Measurements from ENCODE around the gene MSH6.

The MSH6 gene
- total RNA-seq = 78.9 to 113 reads per million in 2 donors

DNA sequence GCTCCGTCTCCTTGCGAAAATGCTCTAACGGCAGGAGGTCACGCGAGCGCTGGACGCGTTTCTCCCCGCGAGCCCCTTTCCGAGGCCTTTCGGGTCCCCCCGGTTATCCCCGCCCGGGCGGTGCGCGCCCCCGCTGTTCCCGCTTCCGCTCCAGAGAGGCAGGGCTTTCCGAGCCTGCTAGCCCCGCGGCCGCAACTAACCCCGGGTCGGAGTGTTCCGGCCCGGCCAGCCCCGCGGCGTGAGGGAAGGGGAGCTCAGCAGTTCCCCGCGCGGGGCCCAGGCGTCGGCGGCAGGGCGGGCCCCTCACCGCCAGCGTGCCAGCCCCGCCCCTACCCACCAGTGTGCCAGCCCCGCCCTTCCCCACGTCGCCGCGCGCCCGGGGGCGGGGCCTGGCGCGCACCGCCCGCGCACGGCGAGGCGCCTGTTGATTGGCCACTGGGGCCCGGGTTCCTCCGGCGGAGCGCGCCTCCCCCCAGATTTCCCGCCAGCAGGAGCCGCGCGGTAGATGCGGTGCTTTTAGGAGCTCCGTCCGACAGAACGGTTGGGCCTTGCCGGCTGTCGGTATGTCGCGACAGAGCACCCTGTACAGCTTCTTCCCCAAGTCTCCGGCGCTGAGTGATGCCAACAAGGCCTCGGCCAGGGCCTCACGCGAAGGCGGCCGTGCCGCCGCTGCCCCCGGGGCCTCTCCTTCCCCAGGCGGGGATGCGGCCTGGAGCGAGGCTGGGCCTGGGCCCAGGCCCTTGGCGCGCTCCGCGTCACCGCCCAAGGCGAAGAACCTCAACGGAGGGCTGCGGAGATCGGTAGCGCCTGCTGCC lies at the start of gene MSH6:
Gene MSH6, plus strand, starts transcription at position 475 of the 815 bp plus-strand sequence. Its CDS starts 89 bp downstream, at position 564.
- DNase-seq = peak; percentile 83

DNA sequence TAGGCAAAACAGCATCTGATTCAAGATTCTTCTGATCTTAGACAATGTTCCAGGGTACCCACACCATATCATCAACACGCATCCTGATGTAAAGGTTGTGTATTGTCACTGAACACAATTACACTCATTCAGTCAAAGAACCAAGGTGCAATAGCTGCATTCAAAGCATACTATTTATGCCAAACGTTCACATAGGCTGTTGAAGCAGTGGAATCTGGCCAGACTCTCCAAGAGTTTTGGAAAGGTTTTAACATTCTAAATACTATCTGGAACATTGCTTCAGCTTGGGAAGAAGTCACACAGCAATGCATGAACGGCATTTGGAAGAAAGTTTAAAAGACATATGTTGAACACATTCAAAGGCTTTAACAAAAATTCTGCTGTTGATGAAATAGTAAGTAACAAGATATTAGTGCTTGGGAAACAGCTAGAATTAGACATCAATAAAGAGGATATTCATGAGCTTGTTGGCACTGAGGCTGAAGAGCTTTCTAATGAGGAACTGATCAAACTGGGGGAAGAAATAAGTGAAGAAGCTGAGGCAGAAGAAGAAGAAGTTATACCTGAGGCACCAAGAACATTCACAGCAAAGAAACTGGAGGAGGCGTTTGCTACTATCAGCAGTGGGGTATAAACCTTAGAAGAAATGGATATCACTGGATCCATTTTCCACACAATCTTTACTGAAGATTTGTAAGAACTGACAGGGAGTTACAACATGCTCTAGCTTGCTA lies 47.6 kb upstream of the MSH6 start:
- DNase-seq = no peak

- no peak for DNase-seq
Measured at GRCh38 chr2:47735912-47736311, 47.0 kb upstream of the MSH6 start.

- no peak for DNase-seq
Measured at GRCh38 chr2:47737191-47737975, 45.6 kb upstream of the MSH6 start.

GRCh38 chr2:47738331-47738730 lies 44.6 kb upstream of the MSH6 start:
- no peak for DNase-seq

DNA sequence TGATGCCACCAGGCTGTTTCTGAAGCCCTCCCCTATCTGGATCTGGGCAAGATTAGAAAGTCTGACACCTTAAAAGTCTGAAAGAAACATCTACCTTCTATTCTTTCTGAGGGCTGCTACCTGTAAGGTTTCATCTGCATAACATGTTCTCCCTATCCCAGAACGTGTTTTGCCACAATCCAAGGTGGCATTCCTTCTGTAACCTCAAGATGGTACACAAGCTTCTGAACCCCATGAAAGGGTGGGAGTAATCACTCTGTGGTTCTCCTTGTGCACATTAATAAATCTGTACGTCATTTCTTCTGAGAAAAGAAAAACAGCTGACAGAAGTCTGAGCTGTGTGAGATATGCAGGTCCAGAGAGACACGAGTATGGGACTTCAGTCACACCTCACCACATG lies 41.8 kb upstream of the MSH6 start:
- no peak for DNase-seq

DNA sequence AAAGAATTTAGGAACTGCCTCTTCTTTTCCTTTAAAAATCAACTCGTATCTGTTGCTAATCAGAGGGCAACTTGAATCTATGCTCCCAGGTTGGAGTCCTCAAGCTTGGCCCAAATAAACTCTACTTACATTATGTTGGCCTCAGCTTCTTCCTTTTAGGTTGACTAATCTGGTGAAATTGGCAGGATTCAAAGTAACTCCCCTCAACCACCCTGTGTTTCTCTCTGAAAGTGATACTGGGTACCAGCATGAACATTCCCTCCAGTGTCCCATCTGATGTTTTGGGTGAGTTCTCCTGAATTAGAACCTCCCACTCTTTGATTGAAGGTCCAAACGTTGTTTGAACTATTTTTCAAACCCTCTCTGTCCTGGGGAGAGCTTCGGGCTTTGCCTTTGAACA lies 41.3 kb upstream of the MSH6 start:
- DNase-seq = no peak

GRCh38 chr2:47744074-47744473 lies 38.9 kb upstream of the MSH6 start:
- no peak for DNase-seq

DNA sequence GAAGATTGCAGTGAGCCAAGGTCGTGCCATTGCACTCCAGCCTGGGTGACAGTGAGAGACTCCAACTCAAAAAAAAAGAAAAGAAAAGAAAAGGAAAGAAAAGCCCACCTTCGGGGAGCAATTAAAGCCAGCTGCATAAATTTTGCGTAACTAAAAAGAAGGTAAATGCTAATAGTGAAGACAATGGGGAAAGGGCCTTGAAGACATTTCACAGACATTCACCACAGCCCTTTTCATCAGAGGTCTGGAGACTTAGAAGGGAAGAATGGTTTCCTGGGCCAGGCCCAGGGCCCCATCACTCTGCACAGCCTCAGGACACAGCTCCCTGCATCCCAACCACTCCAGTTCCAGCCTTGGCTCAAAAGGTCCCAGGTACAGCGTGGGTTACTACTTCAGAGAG lies 35.1 kb upstream of the MSH6 start:
- no peak for DNase-seq

- DNase-seq = no peak
Measured at GRCh38 chr2:47751856-47752414, 31.0 kb upstream of the MSH6 start.

DNA sequence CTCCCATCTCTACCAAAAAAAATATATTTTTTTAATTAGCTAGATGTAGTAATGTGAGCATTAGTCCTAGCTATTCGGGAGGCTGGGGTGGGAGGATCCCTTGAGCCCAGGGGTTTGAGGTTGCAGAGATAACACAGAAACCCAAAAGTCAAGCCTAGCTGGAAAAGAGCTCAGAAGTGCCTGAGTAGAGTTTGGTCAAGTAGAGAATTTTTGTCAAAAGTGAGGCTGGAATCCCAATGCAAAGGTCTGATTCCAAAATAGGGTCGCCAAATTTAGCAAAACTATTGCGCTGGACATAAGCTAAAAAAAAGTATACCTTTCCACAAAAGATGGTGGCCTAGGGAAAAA lies 15.5 kb upstream of the MSH6 start:
- no peak for DNase-seq

DNA sequence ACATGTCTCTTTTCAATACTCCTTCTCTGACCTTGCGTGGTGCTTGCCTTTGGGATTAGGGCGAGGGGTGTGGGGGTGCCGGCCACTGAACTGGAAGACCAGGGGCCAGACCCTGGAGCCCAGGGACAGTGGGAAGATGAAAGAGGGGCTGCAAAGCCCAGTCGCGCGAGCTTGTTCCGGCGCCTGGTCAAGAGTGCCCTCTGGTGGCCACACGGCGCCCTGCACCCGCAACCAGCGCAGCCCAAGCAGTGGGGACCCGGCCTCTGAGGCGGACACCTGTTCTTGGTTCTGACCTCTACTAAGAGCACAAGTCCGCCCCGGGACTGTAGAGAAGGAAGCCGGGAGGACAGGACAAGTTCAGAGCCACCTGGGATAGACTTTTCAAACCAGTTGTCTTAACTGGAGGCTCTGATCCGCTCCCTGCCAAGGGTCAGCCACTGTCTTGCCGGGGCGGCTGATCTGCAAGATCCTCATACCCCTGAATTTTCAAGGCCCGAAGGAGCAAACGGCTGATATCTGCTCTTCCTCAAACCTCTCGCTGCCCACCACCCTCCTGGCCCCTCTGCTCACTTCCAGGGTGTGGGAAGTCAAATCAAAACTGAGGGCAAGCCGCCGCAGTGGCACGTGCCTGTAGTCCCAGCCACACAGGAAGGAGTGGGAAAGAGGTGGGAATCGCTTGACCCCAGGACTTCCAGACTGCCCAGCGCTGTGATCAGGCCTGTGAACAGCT lies 14.9 kb upstream of the MSH6 start:
- DNase-seq = peak; percentile 69

DNA sequence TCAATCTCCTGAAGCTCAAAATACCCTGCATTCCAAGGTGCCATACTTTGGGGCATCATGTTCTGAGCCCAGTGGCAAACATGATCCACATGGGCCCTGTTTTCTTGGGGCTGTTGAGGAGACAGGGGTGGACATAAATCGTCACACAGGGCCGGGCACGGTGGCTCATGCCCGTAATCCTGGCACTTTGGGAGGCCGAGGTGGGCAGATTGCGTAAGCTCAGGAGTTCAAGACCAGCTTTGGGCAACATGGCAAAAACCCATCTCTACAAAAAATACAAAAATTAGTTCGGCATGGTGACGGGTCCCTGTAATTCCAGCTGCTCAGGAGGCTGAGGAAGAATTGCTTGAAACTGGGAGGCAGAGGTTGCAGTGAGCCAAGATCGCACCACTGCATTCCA lies 13.6 kb upstream of the MSH6 start:
- no peak for DNase-seq

DNA sequence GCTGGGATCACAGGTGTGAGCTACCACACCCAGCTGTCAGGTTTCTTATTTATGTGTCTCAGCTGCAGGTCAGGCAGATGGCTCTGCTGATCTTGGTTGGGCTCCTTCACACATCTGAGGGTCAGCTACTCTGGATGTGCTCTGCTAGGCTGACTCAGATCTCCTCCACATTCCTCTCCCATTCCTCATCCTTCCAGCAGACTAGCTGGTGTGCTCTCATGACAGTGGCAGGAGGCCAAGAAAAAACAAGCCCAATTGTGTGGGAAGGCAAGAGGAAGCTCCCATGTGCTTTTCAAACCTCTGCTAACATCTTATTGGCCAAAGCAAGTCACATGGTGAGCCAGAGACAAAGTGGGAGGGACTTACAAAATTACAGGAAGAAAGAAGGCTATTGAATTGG lies 11.7 kb upstream of the MSH6 start:
- DNase-seq = no peak

GRCh38 chr2:47772343-47772742 lies 10.6 kb upstream of the MSH6 start:
- no peak for DNase-seq

- no peak for DNase-seq
Measured at GRCh38 chr2:47774567-47774966, 8.4 kb upstream of the MSH6 start.

DNA sequence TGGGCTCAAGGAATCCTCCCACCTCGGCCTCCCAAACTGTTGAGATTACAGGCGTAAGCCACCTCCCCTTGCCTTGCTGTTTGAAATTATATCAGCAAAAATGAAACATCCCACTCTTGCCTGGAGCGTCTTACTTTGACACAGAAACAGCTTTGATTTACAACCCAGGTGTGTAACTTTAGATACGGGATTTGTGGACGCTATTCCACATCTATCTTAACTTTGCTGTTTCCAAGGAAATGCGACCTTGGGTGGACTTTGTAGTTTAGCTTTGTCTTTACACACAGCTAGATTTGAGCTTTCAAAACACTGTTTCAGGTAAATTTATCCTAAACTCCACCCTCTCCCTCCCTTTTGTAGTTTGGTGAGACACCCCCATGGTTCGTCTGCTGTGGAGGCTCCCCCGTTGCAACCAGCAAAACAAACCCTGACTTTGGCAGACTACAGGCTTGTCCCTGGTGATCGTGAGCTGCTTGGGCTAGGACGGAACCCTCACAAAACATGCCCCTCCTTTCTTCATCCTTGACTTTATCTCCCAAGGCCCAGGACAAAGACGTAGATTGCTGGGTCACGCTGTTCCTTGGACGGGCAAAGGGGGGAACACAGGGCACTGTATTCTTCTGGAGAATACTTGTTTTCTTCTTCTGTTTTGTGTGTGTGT lies 5.5 kb upstream of the MSH6 start:
- DNase-seq = no peak

- no peak for DNase-seq
Measured at GRCh38 chr2:47778698-47779425, 4.1 kb upstream of the MSH6 start.

DNA sequence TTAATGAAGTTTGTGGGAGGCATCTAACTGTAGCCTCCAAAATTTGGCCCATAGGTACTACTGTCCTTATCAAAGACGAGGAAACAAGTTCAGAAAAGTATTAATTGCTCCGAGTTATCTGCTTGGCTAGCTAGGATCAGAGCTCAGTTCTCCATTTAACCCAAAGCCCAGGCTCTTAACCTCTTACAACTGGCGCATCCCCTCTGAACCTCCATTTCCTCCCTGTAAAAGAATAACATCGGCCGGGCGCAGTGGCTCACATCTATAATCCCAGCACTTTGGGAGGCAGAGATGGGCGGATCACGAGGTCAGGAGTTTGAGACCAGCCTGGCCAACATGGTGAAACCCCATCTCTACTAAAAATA lies 3.5 kb upstream of the MSH6 start:
- no peak for DNase-seq

- DNase-seq = no peak
Measured at GRCh38 chr2:47782381-47782670, 619 bp upstream of the MSH6 start.
